Gastroesophageal sphincter (tissue), 3 donors: ENCODE results near the gene GZMM.

ENCODE experiments used
- EP300 ChIP-seq: sonication (generic); formaldehyde crosslinking; IDR thresholded peaks from one replicate; pipeline ENCODE4 v1.6.1; 2017; ENCODE audit warnings: antibody characterized with exemption, mild to moderate bottlenecking
- POLR2A ChIP-seq, 2 donors: fragments of 450-650 bp; IDR thresholded peaks; one replicate each; pipeline ENCODE4 v1.6.1; 2017; ENCODE audit warnings: antibody characterized with exemption in 2 of 2, mild to moderate bottlenecking in 2 of 2, moderate library complexity in 1 of 2
- POLR2AphosphoS5 ChIP-seq: sonication (generic); formaldehyde crosslinking; IDR thresholded peaks from one replicate; pipeline ENCODE4 v1.6.1; 2017; ENCODE audit warnings: antibody characterized with exemption
- TF ChIP-seq, protein P1 (sequence below), 4 experiments: fragments of 200-600 bp in 2 of 4; fragments of 450-650 bp in 2 of 4; sonication (generic) in 1 of 4; IDR thresholded peaks; one replicate each; pipeline ENCODE4 v1.5.1; 2017 to 2019; ENCODE audit warnings: antibody characterized with exemption in 4 of 4, mild to moderate bottlenecking in 2 of 4, moderate library complexity in 2 of 4

GRCh38 chr19:583968-584239 is 40.1 kb downstream of the GZMM start:
- TF ChIP-seq, protein P1, sequence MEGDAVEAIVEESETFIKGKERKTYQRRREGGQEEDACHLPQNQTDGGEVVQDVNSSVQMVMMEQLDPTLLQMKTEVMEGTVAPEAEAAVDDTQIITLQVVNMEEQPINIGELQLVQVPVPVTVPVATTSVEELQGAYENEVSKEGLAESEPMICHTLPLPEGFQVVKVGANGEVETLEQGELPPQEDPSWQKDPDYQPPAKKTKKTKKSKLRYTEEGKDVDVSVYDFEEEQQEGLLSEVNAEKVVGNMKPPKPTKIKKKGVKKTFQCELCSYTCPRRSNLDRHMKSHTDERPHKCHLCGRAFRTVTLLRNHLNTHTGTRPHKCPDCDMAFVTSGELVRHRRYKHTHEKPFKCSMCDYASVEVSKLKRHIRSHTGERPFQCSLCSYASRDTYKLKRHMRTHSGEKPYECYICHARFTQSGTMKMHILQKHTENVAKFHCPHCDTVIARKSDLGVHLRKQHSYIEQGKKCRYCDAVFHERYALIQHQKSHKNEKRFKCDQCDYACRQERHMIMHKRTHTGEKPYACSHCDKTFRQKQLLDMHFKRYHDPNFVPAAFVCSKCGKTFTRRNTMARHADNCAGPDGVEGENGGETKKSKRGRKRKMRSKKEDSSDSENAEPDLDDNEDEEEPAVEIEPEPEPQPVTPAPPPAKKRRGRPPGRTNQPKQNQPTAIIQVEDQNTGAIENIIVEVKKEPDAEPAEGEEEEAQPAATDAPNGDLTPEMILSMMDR (IDR thresholded peaks at IDR 0.05): no peak
- no peak for TF ChIP-seq POLR2A (IDR thresholded peaks at IDR 0.05)
- TF ChIP-seq EP300: no peak
- no peak for TF ChIP-seq POLR2AphosphoS5
